Upper lobe of left lung (tissue), 6 donors: ENCODE results near the gene WNK2. TPM values are rescaled to one million over a fixed set of nuclear protein-coding genes. Genes with fewer than 3 reads are reported as not detected.

ENCODE experiments used
- ATAC-seq, 2 donors: fragments of 200-7000 bp; cut with Tn5 transposase; one replicate each; pipeline ENCODE4 v1.9.1; 2022; ENCODE audit warnings: mild to moderate bottlenecking in 2 of 2, moderate library complexity in 2 of 2; ENCODE audit not compliant: low FRiP score in 2 of 2
- DNase-seq, 2 donors: peaks; one replicate each; pipeline ENCODE4 v3.0.0-alpha.2; 2019 to 2020
- H3K27ac ChIP-seq, 4 donors: fragments of 200-600 bp; sonication (generic); one replicate each; pipeline ENCODE4 v1.5.1; 2016 to 2019
- H3K27me3 ChIP-seq, 4 donors: fragments of 200-600 bp; sonication (generic); one replicate each; pipeline ENCODE4 v1.5.1; 2017 to 2019
- H3K36me3 ChIP-seq, 4 donors: fragments of 200-600 bp; sonication (generic); one replicate each; pipeline ENCODE4 v1.5.1; 2016 to 2019
- H3K4me1 ChIP-seq, 4 donors: fragments of 200-600 bp; sonication (generic); one replicate each; pipeline ENCODE4 v1.5.1; 2018 to 2019
- H3K4me3 ChIP-seq, 4 donors: fragments of 200-600 bp; sonication (generic); one replicate each; pipeline ENCODE4 v1.5.1; 2017 to 2019; ENCODE audit warnings: mild to moderate bottlenecking in 2 of 4, moderate library complexity in 1 of 4
- H3K9me3 ChIP-seq, 4 donors: fragments of 200-600 bp; sonication (generic); one replicate each; pipeline ENCODE4 v1.5.1; 2018 to 2019
- CTCF ChIP-seq, 6 experiments: fragments of 450-650 bp in 4 of 6; fragments of 200-600 bp in 2 of 6; sonication (generic) in 2 of 6; IDR thresholded peaks; one replicate each; pipeline ENCODE4 v1.5.1; 2016 to 2019; ENCODE audit warnings: antibody characterized with exemption in 6 of 6
- EP300 ChIP-seq, 4 donors: sonication (generic); formaldehyde crosslinking; IDR thresholded peaks; one replicate each; pipeline ENCODE4 v1.5.1; 2017; ENCODE audit warnings: antibody characterized with exemption in 4 of 4, control low read depth in 2 of 4
- POLR2A ChIP-seq, 4 donors: fragments of 450-650 bp; IDR thresholded peaks; one replicate each; pipeline ENCODE4 v1.5.1; 2016 to 2017; ENCODE audit warnings: antibody characterized with exemption in 4 of 4, mild to moderate bottlenecking in 2 of 4
- POLR2AphosphoS5 ChIP-seq, 2 donors: sonication (generic); formaldehyde crosslinking; IDR thresholded peaks; one replicate each; pipeline ENCODE4 v1.5.1; 2017; ENCODE audit warnings: antibody characterized with exemption in 2 of 2
- WGBS, 2 donors: methylation state at CpG; one replicate each; pipeline ENCODE4 v1.1.5; 2017 to 2018; 5-methylcytosine and 5-hydroxymethylcytosine counted together
- total RNA-seq, 6 donors: library from RNA; depleted of rRNA in 4 of 6; stranded (reverse); fragments of >200 nt in 4 of 6; gene quantifications; one replicate each; pipeline versions ENCODE4 v1.1.0 to v1.2.1, GENCODE V29; 2016 to 2021
- donor health status: DM: no; HTN: no; CAD: no; lungs with moderate emphysema.
- donor health status: DM: no; HTN: yes; CAD: no; lungs with severe emphysema.

WNK2 gene
- total RNA-seq, 6 donors from 2014 or later = 1.1 to 11.5 (median 7.3) TPM

DNA sequence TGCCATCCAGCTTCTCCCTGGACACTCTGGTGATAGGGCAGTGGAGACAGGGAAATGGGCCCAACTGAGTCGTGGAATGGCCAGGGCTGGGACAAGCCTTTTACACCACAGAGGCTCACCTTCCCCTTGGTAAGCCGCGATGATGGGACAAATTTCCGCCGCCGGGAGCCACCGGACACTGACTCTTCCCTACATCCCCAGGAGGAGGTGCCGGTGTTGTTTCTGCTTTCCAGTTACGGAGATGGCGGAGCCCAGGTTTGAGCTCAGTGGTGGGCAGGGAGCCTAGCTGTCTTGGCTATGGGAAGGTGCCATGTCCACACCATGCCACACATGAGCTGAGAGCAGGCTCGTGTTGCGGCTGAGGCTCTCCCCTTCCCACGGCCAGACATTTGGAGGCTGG lies 19.9 kb upstream of the WNK2 start:
- TF ChIP-seq POLR2AphosphoS5 (IDR thresholded peaks at IDR 0.05) = no peak
- TF ChIP-seq CTCF (IDR thresholded peaks at IDR 0.05) = no peak
- no peak for TF ChIP-seq EP300 (IDR thresholded peaks at IDR 0.05)
- TF ChIP-seq POLR2A (IDR thresholded peaks at IDR 0.05) = no peak
- Histone ChIP-seq H3K36me3 (no peaks in the 10 kb centered on the region), H3K4me1 (peaks cover 0 to 7% (median 3%) of the 10 kb centered on the region in 4 donors), H3K9me3 (no peaks in the 10 kb centered on the region), H3K27me3 (no peaks in the 10 kb centered on the region), H3K4me3 (no peak overlapping the region), H3K27ac (no peak overlapping the region)
- DNase-seq = no peak
- ATAC-seq = no peak
- 88 to 94% methylated on average over 9 to 12 of the region's 13 CpGs for WGBS, 2 donors

DNA sequence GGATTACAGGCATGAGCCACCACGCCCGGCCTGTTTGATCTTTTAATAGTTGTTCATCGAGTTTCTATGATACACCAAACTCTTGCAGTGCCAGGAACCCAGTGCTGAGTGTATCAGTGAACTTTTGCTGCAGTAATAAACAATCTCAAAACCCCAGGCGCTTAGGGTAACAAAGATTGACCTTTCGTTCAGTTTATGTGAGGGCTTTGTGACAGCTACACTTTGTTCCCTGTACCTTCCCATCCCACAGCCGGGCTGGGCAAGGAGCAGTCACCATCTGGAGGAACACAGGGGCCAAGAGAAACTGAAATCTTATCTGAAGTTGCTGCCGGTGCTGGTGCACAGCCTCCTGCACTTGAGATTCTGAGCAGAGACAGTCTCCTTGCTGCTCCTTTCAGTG lies 17.2 kb upstream of the WNK2 start:
- WGBS, 2 donors = 76 to 84% methylated on average over 7 of the region's 7 CpGs
- ATAC-seq = no peak

DNA sequence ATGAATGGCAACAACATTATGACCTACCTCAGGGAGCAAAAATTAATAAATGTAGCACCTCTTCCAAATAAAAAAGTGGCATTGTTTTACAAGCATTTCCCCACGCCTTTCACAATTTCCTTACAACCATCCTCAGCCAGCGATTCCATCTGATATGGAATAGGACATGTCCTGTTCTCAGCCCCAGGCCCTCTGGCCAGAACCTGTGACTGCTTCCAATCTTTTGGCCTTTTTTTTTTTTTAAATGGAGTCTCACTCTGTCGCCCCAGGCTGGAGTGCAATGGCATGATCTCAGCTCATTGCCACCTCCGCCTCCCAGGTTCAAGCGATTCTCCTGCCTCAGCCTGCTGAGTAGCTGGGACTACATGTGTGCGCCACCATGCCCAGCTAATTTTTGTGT lies 16.8 kb upstream of the WNK2 start:
- no peak for DNase-seq
- ATAC-seq = no peak
- 91 to 94% methylated on average over 6 of the region's 6 CpGs for WGBS, 2 donors

More for the DNA sequence above, 17.2 kb upstream of the WNK2 start:
- no peak overlapping the region for H3K27ac ChIP-seq
- no peak for DNase-seq
- no peak overlapping the region for H3K4me3 ChIP-seq
- H3K27me3 ChIP-seq = no peaks in the 10 kb centered on the region
- H3K36me3 ChIP-seq = no peaks in the 10 kb centered on the region
- H3K9me3 ChIP-seq = no peaks in the 10 kb centered on the region
- H3K4me1 ChIP-seq = no peaks in the 10 kb centered on the region
- no peak for TF ChIP-seq POLR2A (IDR thresholded peaks at IDR 0.05)
- TF ChIP-seq EP300 (IDR thresholded peaks at IDR 0.05) = no peak
- TF ChIP-seq CTCF (IDR thresholded peaks at IDR 0.05) = no peak
- no peak for TF ChIP-seq POLR2AphosphoS5 (IDR thresholded peaks at IDR 0.05)

GRCh38 chr9:93167838-93168237 lies 16.1 kb upstream of the WNK2 start:
- peaks cover 0 to under 1% (median 0%) of the 10 kb centered on the region in 4 donors for H3K4me1 ChIP-seq
- no peaks in the 10 kb centered on the region for H3K27me3 ChIP-seq
- DNase-seq = no peak
- H3K36me3 ChIP-seq = no peaks in the 10 kb centered on the region
- TF ChIP-seq POLR2AphosphoS5 (IDR thresholded peaks at IDR 0.05) = no peak
- no peak for TF ChIP-seq CTCF (IDR thresholded peaks at IDR 0.05)
- TF ChIP-seq EP300 (IDR thresholded peaks at IDR 0.05) = no peak
- TF ChIP-seq POLR2A (IDR thresholded peaks at IDR 0.05) = no peak
- no peak overlapping the region for H3K4me3 ChIP-seq
- WGBS, 2 donors = 76 to 80% methylated on average over 4 of the region's 4 CpGs
- no peak overlapping the region for H3K27ac ChIP-seq
- H3K9me3 ChIP-seq = no peaks in the 10 kb centered on the region
- ATAC-seq = no peak

More for the DNA sequence above, 16.8 kb upstream of the WNK2 start:
- no peaks in the 10 kb centered on the region for H3K36me3 ChIP-seq
- H3K27me3 ChIP-seq = no peaks in the 10 kb centered on the region
- no peaks in the 10 kb centered on the region for H3K4me1 ChIP-seq
- no peak overlapping the region for H3K27ac ChIP-seq
- no peaks in the 10 kb centered on the region for H3K9me3 ChIP-seq
- TF ChIP-seq EP300 (IDR thresholded peaks at IDR 0.05) (no peak), POLR2A (IDR thresholded peaks at IDR 0.05) (no peak), POLR2AphosphoS5 (IDR thresholded peaks at IDR 0.05) (no peak), CTCF (IDR thresholded peaks at IDR 0.05) (no peak)
- no peak overlapping the region for H3K4me3 ChIP-seq

- H3K27ac ChIP-seq = no peak overlapping the region
- H3K27me3 ChIP-seq = no peaks in the 10 kb centered on the region
- TF ChIP-seq POLR2AphosphoS5 (IDR thresholded peaks at IDR 0.05) = no peak
- ATAC-seq = no peak
- H3K9me3 ChIP-seq = no peaks in the 10 kb centered on the region
- 84 to 86% methylated on average over 4 to 5 of the region's 5 CpGs for WGBS, 2 donors
- H3K4me3 ChIP-seq = no peak overlapping the region
- DNase-seq = no peak
- H3K4me1 ChIP-seq = peaks cover 0 to 7% (median 2%) of the 10 kb centered on the region in 4 donors
- no peaks in the 10 kb centered on the region for H3K36me3 ChIP-seq
These were observed 15.4 kb upstream of the WNK2 start for GRCh38 chr9:93168581-93168980.
